ENCODE measurements around the gene PRKAG2. TPM values are rescaled to one million over a fixed set of nuclear protein-coding genes. Genes with fewer than 3 reads are reported as not detected.

Gene PRKAG2
- polyA plus RNA-seq, 1 of the 3 experiments (the other 2 are of a cell fraction), result 51.6 TPM

- Histone ChIP-seq H3K9ac (no peak overlapping the region), H3K4me1 (ENCODE audit: control insufficient read depth in 1 of 2, insufficient read depth in 2 of 2, low read depth in 1 of 2, low read length in 1 of 2) (peaks cover 0 to 21% of the 10 kb centered on the region in 2 experiments; a peak in 1 of 4 replicates), H3K9me3 (no peaks in the 10 kb centered on the region), H3F3A (replicated peaks; ENCODE audit: insufficient read depth) (no peaks in the 10 kb centered on the region), H3K4me3 (ENCODE audit: low read depth in 2 of 2, low read length in 1 of 2) (no peak overlapping the region), H3K27ac (ENCODE audit: low read depth in 2 of 2, low read length in 1 of 2) (no peak overlapping the region), H2AFZ (ENCODE audit: low read depth) (no peak overlapping the region), H3K4me2 (no peak overlapping the region), H3K36me3 (replicated peaks in 1 of 2; ENCODE audit: control insufficient read depth in 1 of 2, insufficient read depth in 2 of 2, low read length in 1 of 2) (no peaks in the 10 kb centered on the region), H4K20me1 (ENCODE audit: insufficient read depth) (no peaks in the 10 kb centered on the region), H3K27me3 (ENCODE audit: insufficient read depth) (peaks cover 43% of the 10 kb centered on the region), H3K9me2 (no peaks in the 10 kb centered on the region), H3K79me2 (ENCODE audit: insufficient read depth) (no peaks in the 10 kb centered on the region)
- TF ChIP-seq REST (IDR thresholded peaks at IDR 0.05; ENCODE audit: low read depth, low read length), result no peak
- no peak for TF ChIP-seq NFIC (IDR thresholded peaks at IDR 0.05; ENCODE audit: borderline replicate concordance)
- no peak for TF ChIP-seq IRF3 (IDR thresholded peaks at IDR 0.05; ENCODE audit: low read depth, low read length)
- TF ChIP-seq CHD2 (IDR thresholded peaks at IDR 0.05; ENCODE audit: low read length, partially characterized antibody), result no peak
- no peak for TF ChIP-seq NRF1 (IDR thresholded peaks at IDR 0.05; ENCODE audit: low read depth, low read length)
- no peak for TF ChIP-seq PBX3 (IDR thresholded peaks at IDR 0.05)
- no peak for TF ChIP-seq CTCF (IDR thresholded peaks at IDR 0.05)
- TF ChIP-seq MAX (IDR thresholded peaks at IDR 0.05; ENCODE audit: low read depth), result no peak
- TF ChIP-seq FOXM1 (IDR thresholded peaks at IDR 0.05; ENCODE audit: low read depth), result no peak
- CTCF ChIA-PET, result interaction anchor here (1.1 to 33.3 kb wide), 4 partner anchors 9 to 35 kb away, joined by 3 to 325 read pairs (median 3); no protein-coding TSS in a partner anchor
- DNase-seq, result no peak
- POLR2A ChIA-PET, result no interaction called here
- WGBS (ENCODE audit: low lambda C conversion rate), result 52% methylated on average over 11 of the region's 18 CpGs
Observed at GRCh38 chr7:151818674-151819519, 58.0 kb downstream of the PRKAG2 start.
